Measurements from ENCODE around the gene DMTF1.

DNA sequence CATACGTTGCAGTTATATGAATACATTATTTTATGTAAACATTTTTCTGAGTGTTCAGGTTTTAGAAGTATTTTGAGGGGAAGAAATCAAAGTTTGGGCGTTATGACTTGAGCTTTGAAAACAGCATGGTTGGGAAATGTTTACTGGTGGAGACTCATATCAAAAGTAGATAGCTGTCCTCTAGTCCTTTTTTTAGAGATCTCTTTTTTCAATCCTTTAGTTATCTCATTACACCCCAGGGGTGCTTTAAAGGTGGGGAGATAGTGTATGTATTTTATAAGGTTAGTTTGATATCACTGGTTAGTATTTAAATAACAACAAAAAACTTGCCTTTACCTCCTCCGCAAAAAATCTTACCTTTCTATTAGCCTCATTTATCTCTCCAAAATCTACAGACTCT, 2.3 kb downstream of the DMTF1 start:
- TF ChIP-seq, protein P1, sequence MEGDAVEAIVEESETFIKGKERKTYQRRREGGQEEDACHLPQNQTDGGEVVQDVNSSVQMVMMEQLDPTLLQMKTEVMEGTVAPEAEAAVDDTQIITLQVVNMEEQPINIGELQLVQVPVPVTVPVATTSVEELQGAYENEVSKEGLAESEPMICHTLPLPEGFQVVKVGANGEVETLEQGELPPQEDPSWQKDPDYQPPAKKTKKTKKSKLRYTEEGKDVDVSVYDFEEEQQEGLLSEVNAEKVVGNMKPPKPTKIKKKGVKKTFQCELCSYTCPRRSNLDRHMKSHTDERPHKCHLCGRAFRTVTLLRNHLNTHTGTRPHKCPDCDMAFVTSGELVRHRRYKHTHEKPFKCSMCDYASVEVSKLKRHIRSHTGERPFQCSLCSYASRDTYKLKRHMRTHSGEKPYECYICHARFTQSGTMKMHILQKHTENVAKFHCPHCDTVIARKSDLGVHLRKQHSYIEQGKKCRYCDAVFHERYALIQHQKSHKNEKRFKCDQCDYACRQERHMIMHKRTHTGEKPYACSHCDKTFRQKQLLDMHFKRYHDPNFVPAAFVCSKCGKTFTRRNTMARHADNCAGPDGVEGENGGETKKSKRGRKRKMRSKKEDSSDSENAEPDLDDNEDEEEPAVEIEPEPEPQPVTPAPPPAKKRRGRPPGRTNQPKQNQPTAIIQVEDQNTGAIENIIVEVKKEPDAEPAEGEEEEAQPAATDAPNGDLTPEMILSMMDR (IDR thresholded peaks at IDR 0.05; ENCODE audit: insufficient read depth, low read length, poor library complexity, severe bottlenecking): no peak
- no peak for TF ChIP-seq EZH2phosphoT487 (conservative IDR thresholded peaks at IDR 0.05; ENCODE audit: low read length)

Data from SU-DHL-6 (cell line).